Tibial nerve (tissue), 4 donors: ENCODE results near the gene RBBP5.

ENCODE experiments used
- EP300 ChIP-seq, 2 donors: sonication (generic); formaldehyde crosslinking; IDR thresholded peaks; one replicate each; pipeline ENCODE4 v1.6.1; 2017; ENCODE audit warnings: antibody characterized with exemption in 2 of 2, mild to moderate bottlenecking in 1 of 2
- POLR2A ChIP-seq, 2 donors: fragments of 450-650 bp; IDR thresholded peaks; one replicate each; pipeline ENCODE4 v1.6.1; 2017; ENCODE audit warnings: antibody characterized with exemption in 2 of 2, mild to moderate bottlenecking in 2 of 2, moderate library complexity in 2 of 2
- TF ChIP-seq, protein P1 (sequence below), 5 experiments: fragments of 200-600 bp in 3 of 5; fragments of 450-650 bp in 2 of 5; sonication (generic) in 3 of 5; IDR thresholded peaks; one replicate each; pipeline ENCODE4 v1.5.1; 2016 to 2019; ENCODE audit warnings: antibody characterized with exemption in 5 of 5, mild to moderate bottlenecking in 3 of 5, moderate library complexity in 2 of 5

DNA sequence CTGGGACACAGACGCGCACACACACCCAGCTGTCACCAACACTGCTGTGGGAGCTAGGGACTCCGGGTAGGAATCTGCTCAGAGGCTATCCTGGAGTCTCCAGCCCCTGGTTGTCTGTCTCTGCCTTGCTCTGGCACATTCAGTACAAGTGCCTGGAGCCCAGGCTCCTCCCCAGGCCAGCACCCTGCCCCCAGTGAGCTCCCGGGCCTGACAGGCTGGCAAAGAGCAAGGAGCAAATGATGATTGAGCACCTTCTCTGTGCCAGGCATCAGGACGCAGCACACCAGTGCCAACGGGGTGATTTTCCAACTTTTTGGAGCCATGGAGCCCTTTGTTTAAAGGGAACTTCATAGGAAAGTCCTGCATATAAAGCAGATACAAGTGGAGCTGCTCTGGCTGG is 72.3 kb downstream of the RBBP5 start:
- TF ChIP-seq, protein P1, sequence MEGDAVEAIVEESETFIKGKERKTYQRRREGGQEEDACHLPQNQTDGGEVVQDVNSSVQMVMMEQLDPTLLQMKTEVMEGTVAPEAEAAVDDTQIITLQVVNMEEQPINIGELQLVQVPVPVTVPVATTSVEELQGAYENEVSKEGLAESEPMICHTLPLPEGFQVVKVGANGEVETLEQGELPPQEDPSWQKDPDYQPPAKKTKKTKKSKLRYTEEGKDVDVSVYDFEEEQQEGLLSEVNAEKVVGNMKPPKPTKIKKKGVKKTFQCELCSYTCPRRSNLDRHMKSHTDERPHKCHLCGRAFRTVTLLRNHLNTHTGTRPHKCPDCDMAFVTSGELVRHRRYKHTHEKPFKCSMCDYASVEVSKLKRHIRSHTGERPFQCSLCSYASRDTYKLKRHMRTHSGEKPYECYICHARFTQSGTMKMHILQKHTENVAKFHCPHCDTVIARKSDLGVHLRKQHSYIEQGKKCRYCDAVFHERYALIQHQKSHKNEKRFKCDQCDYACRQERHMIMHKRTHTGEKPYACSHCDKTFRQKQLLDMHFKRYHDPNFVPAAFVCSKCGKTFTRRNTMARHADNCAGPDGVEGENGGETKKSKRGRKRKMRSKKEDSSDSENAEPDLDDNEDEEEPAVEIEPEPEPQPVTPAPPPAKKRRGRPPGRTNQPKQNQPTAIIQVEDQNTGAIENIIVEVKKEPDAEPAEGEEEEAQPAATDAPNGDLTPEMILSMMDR (IDR thresholded peaks at IDR 0.05), result no peak
- TF ChIP-seq POLR2A (IDR thresholded peaks at IDR 0.05), result no peak
- no peak for TF ChIP-seq EP300 (IDR thresholded peaks at IDR 0.05)
